H9 (cell line): ENCODE data around the gene B9D2. TPM values are rescaled to one million over a fixed set of nuclear protein-coding genes. Genes with fewer than 3 reads are reported as not detected.

Experiments
- DNase-seq: peaks from one replicate; pipeline ENCODE4 v3.0.0-alpha.2; 2017
- H2AFZ ChIP-seq: one replicate; pipeline ENCODE4 v1.6.1; 2013; ENCODE audit warnings: mild to moderate bottlenecking, low read length, control low read depth, moderate library complexity
- H2AK5ac ChIP-seq: 2 replicates; pipeline ENCODE4 v1.6.1; 2013; ENCODE audit warnings: low read length, control low read depth, mixed read lengths; ENCODE audit not compliant: insufficient read length
- H2BK120ac ChIP-seq: one replicate; pipeline ENCODE4 v1.6.1; 2013; ENCODE audit warnings: low read depth, mild to moderate bottlenecking, low read length, control low read depth, inconsistent platforms; ENCODE audit not compliant: poor library complexity, severe bottlenecking
- H2BK12ac ChIP-seq: 2 replicates; pipeline ENCODE4 v1.6.1; 2013; ENCODE audit warnings: low read length, control low read depth, mixed read lengths, low read depth; ENCODE audit not compliant: insufficient read length
- H2BK15ac ChIP-seq: 2 replicates; pipeline ENCODE4 v1.6.1; 2013; ENCODE audit warnings: low read depth, low read length, control low read depth
- H2BK20ac ChIP-seq: one replicate; pipeline ENCODE4 v1.6.1; 2013; ENCODE audit warnings: low read depth, mild to moderate bottlenecking, low read length, control low read depth, inconsistent platforms; ENCODE audit not compliant: poor library complexity, severe bottlenecking
- H2BK5ac ChIP-seq: 2 replicates; pipeline ENCODE4 v1.6.1; 2013; ENCODE audit warnings: low read length, control low read depth, mixed read lengths; ENCODE audit not compliant: insufficient read length
- H3K14ac ChIP-seq: 2 replicates; pipeline ENCODE4 v1.6.1; 2013; ENCODE audit warnings: low read length, control low read depth; ENCODE audit not compliant: insufficient read depth
- H3K18ac ChIP-seq: 2 replicates; pipeline ENCODE4 v1.6.1; 2013; ENCODE audit warnings: low read depth, mild to moderate bottlenecking, mixed read lengths, low read length, control low read depth; ENCODE audit not compliant: insufficient read length
- H3K23ac ChIP-seq: 2 replicates; pipeline ENCODE4 v1.6.1; 2013; ENCODE audit warnings: low read length, control low read depth, mixed read lengths, low read depth; ENCODE audit not compliant: insufficient read length
- H3K23me2 ChIP-seq: 2 replicates; pipeline ENCODE4 v1.6.1; 2013; ENCODE audit warnings: low read depth, mild to moderate bottlenecking, mixed read lengths, low read length, control low read depth; ENCODE audit not compliant: insufficient read length, poor library complexity, severe bottlenecking
- H3K27ac ChIP-seq: 2 replicates; pipeline ENCODE4 v1.5.1; 2013; ENCODE audit warnings: low read length, control low read depth, mixed read lengths, low read depth; ENCODE audit not compliant: insufficient read length
- H3K27me3 ChIP-seq: 2 replicates; pipeline ENCODE4 v1.6.1; 2013; ENCODE audit warnings: low read length, control low read depth, inconsistent platforms; ENCODE audit not compliant: insufficient read depth
- H3K4ac ChIP-seq: 2 replicates; pipeline ENCODE4 v1.6.1; 2013; ENCODE audit warnings: low read depth, mild to moderate bottlenecking, control low read depth, inconsistent platforms, low read length, moderate library complexity
- H3K4me1 ChIP-seq: 2 replicates; pipeline ENCODE4 v1.6.1; 2013; ENCODE audit warnings: low read length, control low read depth, inconsistent platforms; ENCODE audit not compliant: insufficient read depth
- H3K4me2 ChIP-seq: 2 replicates; pipeline ENCODE4 v1.6.1; 2013; ENCODE audit warnings: low read length, control low read depth, mixed read lengths; ENCODE audit not compliant: insufficient read length, insufficient read depth
- H3K56ac ChIP-seq: 2 replicates; pipeline ENCODE4 v1.6.1; 2013; ENCODE audit warnings: low read depth, mild to moderate bottlenecking, mixed read lengths, low read length, control low read depth; ENCODE audit not compliant: insufficient read length
- H3K79me1 ChIP-seq: 2 replicates; pipeline ENCODE4 v1.6.1; 2013; ENCODE audit warnings: low read depth, mild to moderate bottlenecking, moderate library complexity, low read length, control low read depth, inconsistent platforms; ENCODE audit not compliant: insufficient read depth, poor library complexity, severe bottlenecking
- H3K79me2 ChIP-seq: 2 replicates; pipeline ENCODE4 v1.6.1; 2013; ENCODE audit warnings: low read length, control low read depth, inconsistent platforms; ENCODE audit not compliant: insufficient read depth
- H3K9ac ChIP-seq: 2 replicates; pipeline ENCODE4 v1.6.1; 2013; ENCODE audit warnings: low read length, control low read depth, mixed read lengths; ENCODE audit not compliant: insufficient read length; ENCODE audit errors: extremely low read depth
- H3K9me3 ChIP-seq: one replicate; pipeline ENCODE4 v1.6.1; 2013; ENCODE audit warnings: low read depth, low read length, inconsistent platforms; ENCODE audit not compliant: control insufficient read depth
- H3T11ph ChIP-seq: one replicate; pipeline ENCODE4 v1.6.1; 2013; ENCODE audit warnings: mild to moderate bottlenecking, low read length, control low read depth, inconsistent platforms
- H4K20me1 ChIP-seq: one replicate; pipeline ENCODE4 v1.6.1; 2013; ENCODE audit not compliant: control insufficient read depth, insufficient read length, insufficient read depth
- H4K5ac ChIP-seq: 2 replicates; pipeline ENCODE4 v1.6.1; 2013; ENCODE audit warnings: low read depth, mild to moderate bottlenecking, mixed read lengths, low read length, control low read depth; ENCODE audit not compliant: insufficient read length
- H4K8ac ChIP-seq: replicated peaks from 2 replicates; pipeline ENCODE4 v1.6.1; 2013; ENCODE audit warnings: low read length, control low read depth, mixed read lengths, low read depth; ENCODE audit not compliant: insufficient read length
- H4K91ac ChIP-seq: 2 replicates; pipeline ENCODE4 v1.6.1; 2013; ENCODE audit warnings: low read depth, mild to moderate bottlenecking, moderate library complexity, mixed read lengths, low read length, control low read depth; ENCODE audit not compliant: insufficient read length
- H3K27ac Mint-ChIP-seq, 3 experiments: 2 replicates in 2 of 3; 3 replicates in 1 of 3; pipeline ENCODE4 v1.8.0; 2020 to 2021; ENCODE audit warnings: mixed read lengths in 3 of 3, mild to moderate bottlenecking in 1 of 3, moderate library complexity in 1 of 3
- H3K27me3 Mint-ChIP-seq: 2 replicates; pipeline ENCODE4 v1.8.0; 2021; ENCODE audit warnings: low read depth, mild to moderate bottlenecking, moderate library complexity, mixed read lengths
- H3K36me3 Mint-ChIP-seq, 3 experiments: 2 replicates in 2 of 3; 3 replicates in 1 of 3; pipeline ENCODE4 v1.8.0; 2020 to 2021; ENCODE audit warnings: low read depth in 3 of 3, mixed read lengths in 3 of 3; ENCODE audit not compliant: insufficient read depth in 1 of 3
- H3K4me1 Mint-ChIP-seq, 2 experiments: 2 replicates each; pipeline ENCODE4 v1.8.0; 2020; ENCODE audit warnings: mixed read lengths in 2 of 2
- H3K4me3 Mint-ChIP-seq, 2 experiments: 2 replicates in 1 of 2; 3 replicates in 1 of 2; pipeline ENCODE4 v1.8.0; 2020 to 2021; ENCODE audit warnings: mild to moderate bottlenecking in 2 of 2, mixed read lengths in 2 of 2, moderate library complexity in 1 of 2
- H3K9me3 Mint-ChIP-seq, 2 experiments: 2 replicates in 1 of 2; 3 replicates in 1 of 2; pipeline ENCODE4 v1.8.0; 2020; ENCODE audit warnings: mild to moderate bottlenecking in 2 of 2, mixed read lengths in 2 of 2, moderate library complexity in 1 of 2
- WGBS: extraction: QIAGEN DNeasy Blood & Tissue Kit; methylation state at CpG from one replicate; pipeline ENCODE4 v1.1.7; 2013; ENCODE audit warnings: missing lambda C conversion rate, low lambda C conversion rate, mixed read lengths; ENCODE audit not compliant: insufficient read length; ENCODE audit errors: extremely low coverage; 5-methylcytosine and 5-hydroxymethylcytosine counted together
- total RNA-seq: library from RNA; stranded (reverse); gene quantifications from 2 replicates; pipeline ENCODE4 v1.2.1, GENCODE V29; 2021
- TF ChIP-seq, protein P1 (sequence below): fragments of 200-600 bp; sonication (generic); conservative IDR thresholded peaks from 3 replicates; pipeline ENCODE4 v1.8.0; 2021; ENCODE audit warnings: antibody characterized with exemption, mild to moderate bottlenecking

The B9D2 gene
- total RNA-seq, 1 experiment from 2014 or later = 4.8 TPM

DNA sequence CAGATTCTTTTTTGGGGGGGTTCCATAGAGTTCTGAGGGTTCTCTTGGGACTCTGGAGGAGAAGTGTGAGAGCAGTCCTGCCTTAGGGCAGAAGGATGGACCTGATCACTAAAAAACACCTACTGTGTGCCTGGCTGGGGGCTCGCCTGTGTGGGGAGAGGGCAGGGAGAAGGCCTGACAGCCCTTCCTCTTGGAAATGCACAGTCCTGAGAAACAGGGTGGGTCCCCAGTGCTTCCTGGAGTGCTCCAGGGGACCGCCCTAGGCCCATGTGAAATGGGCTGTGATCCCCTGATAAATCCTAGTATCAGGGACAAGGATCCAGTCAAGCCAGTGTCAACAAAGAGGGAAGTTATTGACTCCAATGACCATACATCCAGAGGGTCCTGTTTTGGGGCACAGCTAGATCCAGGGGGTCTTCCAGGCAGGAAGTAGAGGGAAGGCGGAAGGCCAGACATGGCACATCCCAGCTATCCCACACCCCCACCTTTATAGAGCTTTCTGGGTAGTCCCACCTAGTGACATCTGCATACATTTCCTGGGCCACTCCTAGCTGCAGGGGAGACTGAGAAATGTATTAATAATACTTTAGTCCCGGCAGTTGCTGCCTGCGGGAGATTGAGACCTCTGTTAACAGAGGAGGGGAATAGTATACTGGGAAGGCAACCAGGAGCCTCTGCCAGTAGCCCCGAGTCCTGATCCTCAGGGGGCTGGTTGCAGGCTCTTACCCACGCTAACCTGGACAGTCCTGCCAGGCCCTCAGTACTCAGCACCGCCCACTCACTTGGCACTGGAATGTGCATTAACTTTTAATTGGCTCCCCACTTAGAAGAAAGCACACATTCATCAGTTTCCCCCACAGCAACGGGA is 47.4 kb upstream of the B9D2 start:
- H3K36me3 Mint-ChIP-seq = peaks cover 0 to 21% (median 16%) of the 10 kb centered on the region in 3 experiments; a peak in 5 of 7 replicates
- H3K4me1 Mint-ChIP-seq = peaks cover 7 to 16% of the 10 kb centered on the region in 2 experiments
- H4K8ac ChIP-seq = no peak overlapping the region
- no peaks in the 10 kb centered on the region for H3K27me3 ChIP-seq
- no peaks in the 10 kb centered on the region; the same call in 1 of the 2 replicates for H3K4me1 ChIP-seq
- H3K4me2 ChIP-seq = no peak overlapping the region
- H3K9me3 Mint-ChIP-seq = no peaks in the 10 kb centered on the region
- no peak overlapping the region for H2BK12ac ChIP-seq
- H3K18ac ChIP-seq = no peak overlapping the region
- H4K20me1 ChIP-seq = peaks cover 3% of the 10 kb centered on the region
- H2AFZ ChIP-seq = no peak overlapping the region
- H3K14ac ChIP-seq = no peak overlapping the region; the same call in 1 of the 2 replicates
- no peak overlapping the region for H3K27ac Mint-ChIP-seq
- no peak overlapping the region for H4K91ac ChIP-seq
- H3K23me2 ChIP-seq = peaks cover 4% of the 10 kb centered on the region
- H3K9me3 ChIP-seq = no peaks in the 10 kb centered on the region
- H2BK20ac ChIP-seq = no peak overlapping the region
- no peak for DNase-seq
- H3K79me2 ChIP-seq = no peaks in the 10 kb centered on the region
- H3K9ac ChIP-seq = no peak overlapping the region
- TF ChIP-seq, protein P1, sequence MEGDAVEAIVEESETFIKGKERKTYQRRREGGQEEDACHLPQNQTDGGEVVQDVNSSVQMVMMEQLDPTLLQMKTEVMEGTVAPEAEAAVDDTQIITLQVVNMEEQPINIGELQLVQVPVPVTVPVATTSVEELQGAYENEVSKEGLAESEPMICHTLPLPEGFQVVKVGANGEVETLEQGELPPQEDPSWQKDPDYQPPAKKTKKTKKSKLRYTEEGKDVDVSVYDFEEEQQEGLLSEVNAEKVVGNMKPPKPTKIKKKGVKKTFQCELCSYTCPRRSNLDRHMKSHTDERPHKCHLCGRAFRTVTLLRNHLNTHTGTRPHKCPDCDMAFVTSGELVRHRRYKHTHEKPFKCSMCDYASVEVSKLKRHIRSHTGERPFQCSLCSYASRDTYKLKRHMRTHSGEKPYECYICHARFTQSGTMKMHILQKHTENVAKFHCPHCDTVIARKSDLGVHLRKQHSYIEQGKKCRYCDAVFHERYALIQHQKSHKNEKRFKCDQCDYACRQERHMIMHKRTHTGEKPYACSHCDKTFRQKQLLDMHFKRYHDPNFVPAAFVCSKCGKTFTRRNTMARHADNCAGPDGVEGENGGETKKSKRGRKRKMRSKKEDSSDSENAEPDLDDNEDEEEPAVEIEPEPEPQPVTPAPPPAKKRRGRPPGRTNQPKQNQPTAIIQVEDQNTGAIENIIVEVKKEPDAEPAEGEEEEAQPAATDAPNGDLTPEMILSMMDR = no peak
- H2AK5ac ChIP-seq = no peak overlapping the region
- H3K4me3 Mint-ChIP-seq = no peak overlapping the region
- no peak overlapping the region for H3T11ph ChIP-seq
- H3K27me3 Mint-ChIP-seq = no peaks in the 10 kb centered on the region; the same call in 1 of the 2 replicates
- H3K56ac ChIP-seq = no peak overlapping the region
- H3K4ac ChIP-seq = no peak overlapping the region
- no peak overlapping the region for H2BK15ac ChIP-seq
- H2BK120ac ChIP-seq = no peak overlapping the region
- no peak overlapping the region for H2BK5ac ChIP-seq
- no peak overlapping the region for H3K23ac ChIP-seq
- no peak overlapping the region for H4K5ac ChIP-seq
- H3K79me1 ChIP-seq = no peaks in the 10 kb centered on the region
- WGBS = no CpG with 5 or more reads among the region's 9 CpGs
- H3K27ac ChIP-seq = no peak overlapping the region
